HCT116 (cell line): ENCODE measurements around the gene IL17D. TPM values are rescaled to one million over a fixed set of nuclear protein-coding genes. Genes with fewer than 3 reads are reported as not detected.

Experiments
- ATAC-seq: fragments of 200-7000 bp; cut with Tn5 transposase; 2 replicates; pipeline ENCODE4 v1.9.1; 2020; ENCODE audit warnings: mild to moderate bottlenecking, moderate library complexity
- BruUV-seq: library from RNA; stranded (reverse); fragments of 400-500 nt; replicated peaks from 2 replicates; lab custom pipeline; 2021; lab: Mats Ljungman, UMichigan
- CTCF ChIA-PET: fragments of 300-600 bp; sonication (Branson Sonifier 250); formaldehyde crosslinking; loops from one replicate; lab custom pipeline; 2021; ENCODE audit warnings: antibody characterized with exemption; lab: Charles Lee
- POLR2A ChIA-PET: fragments of 300-600, 350-600 bp; sonication (Branson Sonifier 250); formaldehyde crosslinking; loops from one replicate; lab custom pipeline; 2021; ENCODE audit warnings: antibody characterized with exemption; lab: Charles Lee
- RAD21 ChIA-PET, 2 experiments: fragments of 300-600 bp; sonication (Branson Sonifier 250); formaldehyde crosslinking; loops; one replicate each; lab custom pipeline; 2023; ENCODE audit warnings: low total read pairs in 2 of 2; ENCODE audit not compliant: uncharacterized antibody in 2 of 2, unreplicated experiment in 2 of 2, low non-redundant PET in 1 of 2; lab: Charles Lee
- DNase-seq: peaks from one replicate; pipeline ENCODE4 v3.0.0-alpha.2; 2010; ENCODE audit warnings: low read depth, low spot score
- H2AFZ ChIP-seq: fragments of 200-600 bp; shearing (Covaris generic), sonication (generic); 2 replicates; pipeline ENCODE4 v1.6.1; 2017; ENCODE audit warnings: low read depth, mixed run types, mixed read lengths, antibody characterized with exemption, low read length; ENCODE audit not compliant: poor library complexity, severe bottlenecking
- H3K27ac ChIP-seq: 2 replicates; pipeline ENCODE4 v1.5.1; 2012; ENCODE audit warnings: low read depth, low read length
- H3K27me3 ChIP-seq: fragments of 200-600 bp; sonication (generic); 2 replicates; pipeline ENCODE4 v1.6.1; 2016; ENCODE audit warnings: mixed run types, low read length, mixed read lengths; ENCODE audit not compliant: insufficient read depth
- H3K36me3 ChIP-seq, 2 experiments: fragments of 200-500 bp in 1 of 2; fragments of 200-600 bp in 1 of 2; sonication (Bioruptor generic) in 1 of 2; sonication (generic) in 1 of 2; 2 replicates each; pipeline versions ENCODE4 v1.5.1 to v1.6.1; 2014 to 2016; ENCODE audit warnings: low read length in 2 of 2, inconsistent platforms in 1 of 2, mixed read lengths in 1 of 2, mixed run types in 1 of 2; ENCODE audit not compliant: insufficient read depth in 2 of 2, control insufficient read depth in 1 of 2
- H3K4me1 ChIP-seq, 2 experiments: fragments of 200-600 bp in 1 of 2; sonication (generic) in 1 of 2; 2 replicates each; pipeline versions ENCODE4 v1.5.1 to v1.6.1; 2012 to 2017; ENCODE audit warnings: low read length in 2 of 2, inconsistent platforms in 1 of 2, mild to moderate bottlenecking in 1 of 2, mixed read lengths in 1 of 2, mixed run types in 1 of 2, moderate library complexity in 1 of 2; ENCODE audit not compliant: insufficient read depth in 2 of 2, control insufficient read depth in 1 of 2
- H3K4me2 ChIP-seq: fragments of 200-600 bp; sonication (generic); 2 replicates; pipeline ENCODE4 v1.6.1; 2017; ENCODE audit warnings: mixed run types, low read length, mixed read lengths
- H3K4me3 ChIP-seq, 2 experiments: fragments of 200-600 bp in 1 of 2; sonication (generic) in 1 of 2; replicated peaks in 1 of 2; 2 replicates each; pipeline ENCODE4 v1.5.1; 2011 to 2016; ENCODE audit warnings: low read length in 2 of 2, control low read depth in 1 of 2, low read depth in 1 of 2, mild to moderate bottlenecking in 1 of 2, mixed read lengths in 1 of 2, mixed run types in 1 of 2
- H3K79me2 ChIP-seq: fragments of 200-600 bp; sonication (generic); 2 replicates; pipeline ENCODE4 v1.6.1; 2017; ENCODE audit warnings: mild to moderate bottlenecking, mixed run types, low read length, moderate library complexity, mixed read lengths; ENCODE audit not compliant: insufficient read depth
- H3K9ac ChIP-seq: fragments of 200-600 bp; sonication (generic); 2 replicates; pipeline ENCODE4 v1.6.1; 2016; ENCODE audit warnings: low read length, mixed read lengths
- H3K9me2 ChIP-seq: fragments of 200-600 bp; sonication (generic), shearing (Covaris generic); 2 replicates; pipeline ENCODE4 v1.6.1; 2017; ENCODE audit warnings: mixed run types, mild to moderate bottlenecking, moderate library complexity; ENCODE audit not compliant: insufficient read depth
- H3K9me3 ChIP-seq, 2 experiments: fragments of 200-500 bp in 1 of 2; fragments of 200-600 bp in 1 of 2; sonication (Bioruptor generic) in 1 of 2; sonication (generic) in 1 of 2; 2 replicates each; pipeline ENCODE4 v1.6.1; 2014 to 2017; ENCODE audit warnings: low read length in 2 of 2, mixed read lengths in 2 of 2, inconsistent platforms in 1 of 2, low read depth in 1 of 2, mild to moderate bottlenecking in 1 of 2, mixed run types in 1 of 2, moderate library complexity in 1 of 2; ENCODE audit not compliant: control insufficient read depth in 1 of 2, insufficient read depth in 1 of 2
- H4K20me1 ChIP-seq: fragments of 200-600 bp; sonication (generic), shearing (Covaris generic); 2 replicates; pipeline ENCODE4 v1.6.1; 2017; ENCODE audit warnings: mixed run types, mild to moderate bottlenecking, moderate library complexity; ENCODE audit not compliant: insufficient read depth
- EGR1 ChIP-seq: IDR thresholded peaks from 2 replicates; pipeline ENCODE4 v1.6.1; 2012; ENCODE audit warnings: low read depth
- JUND ChIP-seq: IDR thresholded peaks from 2 replicates; pipeline ENCODE4 v1.6.1; 2012
- MAX ChIP-seq: IDR thresholded peaks from 2 replicates; pipeline ENCODE4 v1.6.1; 2012
- REST ChIP-seq: IDR thresholded peaks from 2 replicates; pipeline ENCODE4 v1.6.1; 2012; ENCODE audit warnings: low read depth
- SP1 ChIP-seq: IDR thresholded peaks from 2 replicates; pipeline ENCODE4 v1.6.1; 2012; ENCODE audit warnings: low read depth
- YY1 ChIP-seq: IDR thresholded peaks from 2 replicates; pipeline ENCODE4 v1.6.1; 2011; ENCODE audit warnings: low read length, low read depth, moderate library complexity, mild to moderate bottlenecking; ENCODE audit not compliant: insufficient replicate concordance; ENCODE audit errors: extremely low read depth
- ZFX ChIP-seq: fragments of 450-650 bp; IDR thresholded peaks from 2 replicates; pipeline ENCODE4 v1.6.1; 2017
- intact Hi-C: fragments of 100-400 bp; cut with micrococcal nuclease; formaldehyde crosslinking; loops from 2 replicates; pipeline ENCODE4 v1.10.0; 2022
- total RNA-seq: library from RNA; stranded (reverse); gene quantifications from one replicate; pipeline ENCODE4 v1.2.1, GENCODE V29; 2021; ENCODE audit not compliant: unreplicated experiment
- TF ChIP-seq, protein P1 (sequence below): IDR thresholded peaks from 2 replicates; pipeline ENCODE4 v1.6.1; 2011; ENCODE audit warnings: mild to moderate bottlenecking, low read length, moderate library complexity; ENCODE audit not compliant: insufficient replicate concordance; ENCODE audit errors: extremely low read depth

The IL17D gene
- total RNA-seq, 1 experiment from 2014 or later = 0.25 TPM

DNA sequence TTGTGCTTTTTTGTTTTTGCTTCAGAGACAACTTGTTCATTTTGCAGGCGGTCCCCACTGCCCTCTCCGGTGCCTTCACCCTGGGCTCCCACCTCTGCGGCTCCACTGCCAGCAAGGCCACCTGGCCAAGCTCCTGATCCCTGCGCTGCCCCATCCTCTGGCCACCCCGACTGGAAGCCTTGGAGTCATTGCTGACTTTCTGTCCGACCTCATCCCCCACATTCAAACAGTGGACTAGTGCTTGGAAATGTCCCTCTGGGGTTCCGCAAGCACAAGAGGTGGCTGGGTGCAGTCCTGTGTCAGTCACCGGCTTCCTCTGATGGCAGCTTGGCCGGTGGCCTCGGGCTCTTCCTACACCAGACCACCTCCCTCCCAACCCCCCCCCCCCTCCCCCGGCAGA, 17.0 kb downstream of the IL17D start (continued):
- no peak for TF ChIP-seq REST
- no peak for TF ChIP-seq EGR1
- no peak for TF ChIP-seq YY1

DNA sequence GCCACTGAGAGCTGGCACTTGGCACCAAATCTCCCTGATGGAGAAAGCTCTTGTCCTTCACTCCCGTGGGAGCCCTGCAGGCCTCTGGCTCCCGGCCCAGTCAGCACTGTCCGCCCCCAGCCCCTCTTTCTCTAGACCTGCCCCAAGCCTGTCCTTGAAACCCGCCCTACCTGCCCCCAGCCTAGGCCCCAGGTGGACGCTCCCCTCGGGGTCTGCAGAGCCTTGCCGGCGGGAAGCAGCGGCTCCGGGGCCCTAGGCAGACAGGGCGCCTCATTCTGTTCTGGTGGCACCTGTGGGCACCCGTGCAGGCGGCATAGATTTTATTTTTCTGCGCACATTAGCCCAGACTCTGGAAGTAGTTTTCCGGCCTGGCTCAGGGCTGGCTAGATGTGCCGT, 17.6 kb downstream of the IL17D start:
- RAD21 ChIA-PET = no interaction called here
- H3K4me3 ChIP-seq = no peak overlapping the region
- H3K9ac ChIP-seq = no peak overlapping the region
- DNase-seq = no peak
- CTCF ChIA-PET = no interaction called here
- no peaks in the 10 kb centered on the region for H3K9me2 ChIP-seq
- no peaks in the 10 kb centered on the region for H3K27me3 ChIP-seq
- intact Hi-C loops = no loop called here
- no peaks in the 10 kb centered on the region for H3K36me3 ChIP-seq
- no peaks in the 10 kb centered on the region for H3K9me3 ChIP-seq
- POLR2A ChIA-PET = no interaction called here
- H3K27ac ChIP-seq = no peak overlapping the region
- no peaks in the 10 kb centered on the region for H3K79me2 ChIP-seq
- BruUV-seq = no TSS peak
- ATAC-seq = no peak
- TF ChIP-seq ZFX (no peak), MAX (no peak), SP1 (no peak), JUND (no peak)
- TF ChIP-seq, protein P1, sequence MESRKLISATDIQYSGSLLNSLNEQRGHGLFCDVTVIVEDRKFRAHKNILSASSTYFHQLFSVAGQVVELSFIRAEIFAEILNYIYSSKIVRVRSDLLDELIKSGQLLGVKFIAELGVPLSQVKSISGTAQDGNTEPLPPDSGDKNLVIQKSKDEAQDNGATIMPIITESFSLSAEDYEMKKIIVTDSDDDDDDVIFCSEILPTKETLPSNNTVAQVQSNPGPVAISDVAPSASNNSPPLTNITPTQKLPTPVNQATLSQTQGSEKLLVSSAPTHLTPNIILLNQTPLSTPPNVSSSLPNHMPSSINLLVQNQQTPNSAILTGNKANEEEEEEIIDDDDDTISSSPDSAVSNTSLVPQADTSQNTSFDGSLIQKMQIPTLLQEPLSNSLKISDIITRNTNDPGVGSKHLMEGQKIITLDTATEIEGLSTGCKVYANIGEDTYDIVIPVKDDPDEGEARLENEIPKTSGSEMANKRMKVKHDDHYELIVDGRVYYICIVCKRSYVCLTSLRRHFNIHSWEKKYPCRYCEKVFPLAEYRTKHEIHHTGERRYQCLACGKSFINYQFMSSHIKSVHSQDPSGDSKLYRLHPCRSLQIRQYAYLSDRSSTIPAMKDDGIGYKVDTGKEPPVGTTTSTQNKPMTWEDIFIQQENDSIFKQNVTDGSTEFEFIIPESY = no peak
- peaks cover 12 to 16% of the 10 kb centered on the region in 2 experiments for H3K4me1 ChIP-seq
- H4K20me1 ChIP-seq = no peaks in the 10 kb centered on the region
- H3K4me2 ChIP-seq = no peak overlapping the region
- no peak overlapping the region for H2AFZ ChIP-seq
